GM12891 (cell line): ENCODE results near the gene PLCB1.

Experiments
- PAX5 ChIP-seq: IDR thresholded peaks from 2 replicates; pipeline ENCODE4 v1.6.1; 2011; ENCODE audit warnings: low read length, moderate library complexity, mild to moderate bottlenecking; ENCODE audit not compliant: insufficient read depth, severe bottlenecking
- POLR2A ChIP-seq: IDR thresholded peaks from 2 replicates; pipeline ENCODE4 v1.6.1; 2011; ENCODE audit warnings: low read depth, low read length, control low read depth
- POLR2AphosphoS5 ChIP-seq: IDR thresholded peaks from 2 replicates; pipeline ENCODE4 v1.6.1; 2011; ENCODE audit warnings: low read depth, low read length, control low read depth
- SPI1 ChIP-seq: IDR thresholded peaks from 2 replicates; pipeline ENCODE4 v1.6.1; 2011; ENCODE audit warnings: low read depth, low read length, control low read depth
- TAF1 ChIP-seq: IDR thresholded peaks from 2 replicates; pipeline ENCODE4 v1.6.1; 2011; ENCODE audit warnings: low read depth, low read length, control low read depth

DNA sequence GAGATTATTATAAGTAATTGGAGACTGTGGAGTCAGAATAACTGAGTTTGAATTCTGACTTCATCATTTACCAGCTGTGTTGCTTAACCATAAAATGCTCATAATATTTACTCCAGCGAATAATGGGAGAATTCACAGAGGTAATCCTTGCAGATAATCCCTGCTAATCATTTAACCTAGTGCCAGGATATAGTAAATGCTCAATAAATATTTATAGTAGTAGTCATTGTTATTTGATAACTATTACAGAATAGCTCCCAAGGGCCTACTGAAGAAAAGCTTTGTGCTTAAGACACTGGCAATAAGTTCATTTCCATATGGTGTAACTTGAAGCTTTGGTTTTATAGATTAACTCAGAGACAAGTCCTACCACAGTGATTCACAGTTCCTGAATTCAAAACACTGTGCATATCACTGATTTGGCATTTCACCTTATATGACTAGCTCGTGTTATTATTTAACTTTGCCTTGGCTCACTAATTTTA is 728.0 kb downstream of the PLCB1 start:
- TF ChIP-seq POLR2AphosphoS5, result no peak
- TF ChIP-seq POLR2A, result no peak
- no peak for TF ChIP-seq TAF1
- TF ChIP-seq PAX5, result no peak
- no peak for TF ChIP-seq SPI1
